ENCODE measurements around the gene TUBG2. TPM values are rescaled to one million over a fixed set of nuclear protein-coding genes. Genes with fewer than 3 reads are reported as not detected.

Gene TUBG2
- total and polyA plus RNA-seq, 10 of the 15 experiments (the other 5 are each of a cell fraction or from before 2014, with no cell fraction given) = 1.2 to 12.5 (median 8.9) TPM

- Histone ChIP-seq H3K36me3 (ENCODE audit: control insufficient read depth in 2 of 2, insufficient read depth in 2 of 2, low read length in 1 of 2) (peaks cover 11% of the 10 kb centered on the region in 2 experiments; a peak in 3 of 4 replicates), H2AFZ (ENCODE audit: control insufficient read depth, low read depth, low read length) (no peak overlapping the region), H3K27ac (ENCODE audit: control insufficient read depth, insufficient read depth) (no peak overlapping the region), H3K4me1 (ENCODE audit: control insufficient read depth, insufficient read depth, low read length) (no peaks in the 10 kb centered on the region), H3K4me2 (ENCODE audit: control insufficient read depth, insufficient read depth) (no peak overlapping the region), H3K4me3 (no peak overlapping the region), H3K9ac (ENCODE audit: control insufficient read depth, insufficient read depth, low read length) (no peak overlapping the region), H3K79me2 (ENCODE audit: control insufficient read depth, insufficient read depth, low read length) (peaks cover 22% of the 10 kb centered on the region), H3K27me3 (replicated peaks in 1 of 2; ENCODE audit: control insufficient read depth in 2 of 2, insufficient read depth in 2 of 2, low read length in 1 of 2) (no peaks in the 10 kb centered on the region), H3K9me3 (replicated peaks; ENCODE audit: control insufficient read depth, insufficient read depth, low read length) (no peaks in the 10 kb centered on the region; the same call in 2 of the 3 replicates), H4K20me1 (ENCODE audit: control insufficient read depth, insufficient read depth) (no peaks in the 10 kb centered on the region)
- FAIRE-seq (no peak), ATAC-seq (no peak), DNase-seq (ENCODE audit: low read depth, low spot score) (no peak)
- TF ChIP-seq CHD2 (IDR thresholded peaks at IDR 0.05; ENCODE audit: borderline replicate concordance, low read depth, low read length) = no peak
- TF ChIP-seq ESRRA (IDR thresholded peaks at IDR 0.05; ENCODE audit: low read length) = no peak
- TF ChIP-seq POLR2A (IDR thresholded peaks at IDR 0.05; ENCODE audit: low read depth, low read length) = 0 out of 2 replicates have a peak, but pooled peaks have one; percentile 4
- peak; percentile 41; the same call in 1 of the 2 replicates for TF ChIP-seq MLLT1 (IDR thresholded peaks at IDR 0.05)
- TF ChIP-seq ZBTB33 (IDR thresholded peaks at IDR 0.05) = peak; percentile 10; the same call in 1 of the 2 replicates
- in situ Hi-C loops (cut with MboI) = no loop called here
- intact Hi-C loops (cut with micrococcal nuclease; ENCODE audit: unreplicated experiment) = no loop called here
- no TSS peak for BruUV-seq (replicated peaks)
- RAD21 ChIA-PET (ENCODE audit: unreplicated experiment) = no interaction called here
- SMC1A ChIA-PET (ENCODE audit: uncharacterized antibody, unreplicated experiment) = no interaction called here
- CTCF ChIA-PET = interaction anchor here (0.6 kb wide), 1 partner anchor 156 kb away, joined by 3 read pairs; no protein-coding TSS in a partner anchor
- POLR2A ChIA-PET = no interaction called here
- 98% methylated on average over 32 of the region's 32 CpGs for WGBS (ENCODE audit: insufficient coverage, insufficient replicate concordance, low lambda C conversion rate, missing lambda C conversion rate)
Measured at GRCh38 chr17:42686520-42687128, 27.5 kb downstream of the TUBG2 start.
